Measurements from ENCODE around the gene PILRA.

DNA sequence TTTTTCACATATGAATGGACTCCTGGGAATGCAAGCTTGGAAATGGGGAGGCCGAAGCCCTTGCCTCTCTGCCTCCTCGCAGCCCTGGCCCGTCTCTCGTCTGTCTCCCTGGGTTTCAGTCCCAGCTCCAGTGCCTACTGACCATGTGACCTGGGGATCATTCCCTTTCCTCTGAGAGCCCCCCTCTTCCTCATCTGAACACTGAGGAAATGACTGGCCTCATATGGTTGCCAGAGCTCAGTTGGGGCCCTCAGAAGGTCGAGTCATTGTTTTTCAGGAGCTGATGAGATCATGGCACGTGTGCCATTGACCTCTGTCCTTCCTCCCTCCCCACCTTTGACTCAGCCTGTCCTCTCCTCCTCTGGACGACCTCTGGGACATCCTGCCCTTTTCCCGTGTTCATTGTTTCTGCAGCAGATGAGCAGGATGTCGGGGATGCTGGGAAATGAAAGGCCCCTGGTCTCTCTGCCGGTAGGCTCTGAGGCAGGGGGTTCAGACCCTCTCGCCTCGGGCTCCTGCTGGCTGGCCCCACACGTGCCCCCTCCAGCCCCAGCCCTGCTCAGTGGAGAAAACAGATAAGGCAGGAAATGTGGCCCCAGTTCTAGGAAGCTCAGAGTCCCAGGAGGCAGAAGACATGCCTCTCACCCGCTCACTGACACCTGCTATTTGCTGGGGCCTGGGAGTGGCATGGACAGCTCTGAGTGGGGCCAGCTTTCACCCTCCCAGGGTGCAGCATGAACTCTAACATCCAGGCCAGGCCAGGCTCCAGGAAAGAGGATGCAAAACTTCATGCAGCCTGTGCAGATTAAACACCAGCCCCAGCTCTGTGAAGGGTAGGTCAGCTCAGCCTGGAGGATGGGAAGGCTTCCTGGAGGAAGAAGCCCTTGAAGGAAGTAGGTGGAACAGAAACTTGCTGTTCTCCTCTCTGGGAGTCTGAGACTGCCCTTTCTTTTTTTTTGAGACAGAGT, 71.3 kb downstream of the PILRA start:
- peak in 1 of 2 donors; percentile 29 for TF ChIP-seq POLR2A (IDR thresholded peaks at IDR 0.05)
- TF ChIP-seq, protein P1, sequence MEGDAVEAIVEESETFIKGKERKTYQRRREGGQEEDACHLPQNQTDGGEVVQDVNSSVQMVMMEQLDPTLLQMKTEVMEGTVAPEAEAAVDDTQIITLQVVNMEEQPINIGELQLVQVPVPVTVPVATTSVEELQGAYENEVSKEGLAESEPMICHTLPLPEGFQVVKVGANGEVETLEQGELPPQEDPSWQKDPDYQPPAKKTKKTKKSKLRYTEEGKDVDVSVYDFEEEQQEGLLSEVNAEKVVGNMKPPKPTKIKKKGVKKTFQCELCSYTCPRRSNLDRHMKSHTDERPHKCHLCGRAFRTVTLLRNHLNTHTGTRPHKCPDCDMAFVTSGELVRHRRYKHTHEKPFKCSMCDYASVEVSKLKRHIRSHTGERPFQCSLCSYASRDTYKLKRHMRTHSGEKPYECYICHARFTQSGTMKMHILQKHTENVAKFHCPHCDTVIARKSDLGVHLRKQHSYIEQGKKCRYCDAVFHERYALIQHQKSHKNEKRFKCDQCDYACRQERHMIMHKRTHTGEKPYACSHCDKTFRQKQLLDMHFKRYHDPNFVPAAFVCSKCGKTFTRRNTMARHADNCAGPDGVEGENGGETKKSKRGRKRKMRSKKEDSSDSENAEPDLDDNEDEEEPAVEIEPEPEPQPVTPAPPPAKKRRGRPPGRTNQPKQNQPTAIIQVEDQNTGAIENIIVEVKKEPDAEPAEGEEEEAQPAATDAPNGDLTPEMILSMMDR (IDR thresholded peaks at IDR 0.05), result no peak

All from adrenal gland (tissue), 5 donors.